Endothelial cell of umbilical vein (primary cell): ENCODE measurements around the gene SLC25A26. TPM values are rescaled to one million over a fixed set of nuclear protein-coding genes. Genes with fewer than 3 reads are reported as not detected.

Experiments used
- BruUV-seq: library from RNA; stranded (reverse); fragments of 400-500 nt; replicated peaks from 2 replicates; lab custom pipeline; 2021; lab: Mats Ljungman, UMichigan
- CTCF ChIA-PET: fragments of 300-600, 350-600 bp; sonication (Branson Sonifier 250); formaldehyde crosslinking; loops from one replicate; lab custom pipeline; 2021; ENCODE audit warnings: antibody characterized with exemption, inconsistent platforms; lab: Charles Lee
- POLR2A ChIA-PET: fragments of 300-600, 350-600 bp; sonication (Branson Sonifier 250); formaldehyde crosslinking; loops from one replicate; lab custom pipeline; 2021; ENCODE audit warnings: antibody characterized with exemption, inconsistent platforms; lab: Charles Lee
- DNase-seq: peaks from one replicate; pipeline ENCODE4 v3.0.0-alpha.2; 2011; ENCODE audit warnings: low read depth, low spot score
- FAIRE-seq: peaks from 2 replicates; lab custom pipeline; 2011; peaks lifted over from hg19 to GRCh38; lab: Jason Lieb, UNC
- H2AFZ ChIP-seq: 2 replicates; pipeline ENCODE4 v1.6.0; 2012; ENCODE audit warnings: low read depth, low read length, control low read depth, inconsistent platforms
- H3K27ac ChIP-seq: 2 replicates; pipeline ENCODE4 v1.5.1; 2011; ENCODE audit warnings: low read depth, mild to moderate bottlenecking, control low read depth, low read length, moderate library complexity; ENCODE audit not compliant: insufficient read depth
- H3K27me3 ChIP-seq, 2 experiments: 2 replicates each; pipeline versions ENCODE4 v1.6.0 to v1.6.1; 2011; ENCODE audit warnings: low read length in 2 of 2, mixed read lengths in 1 of 2; ENCODE audit not compliant: control insufficient read depth in 2 of 2, insufficient read depth in 2 of 2
- H3K36me3 ChIP-seq, 2 experiments: 2 replicates in 1 of 2; 3 replicates in 1 of 2; pipeline ENCODE4 v1.5.1; 2011; ENCODE audit warnings: low read length in 2 of 2, mild to moderate bottlenecking in 1 of 2, moderate library complexity in 1 of 2; ENCODE audit not compliant: control insufficient read depth in 2 of 2, insufficient read depth in 2 of 2; ENCODE audit errors: extremely low read depth in 1 of 2
- H3K4me1 ChIP-seq: 3 replicates; pipeline ENCODE4 v1.5.1; 2011; ENCODE audit warnings: mild to moderate bottlenecking, low read length; ENCODE audit not compliant: control insufficient read depth, insufficient read depth; ENCODE audit errors: extremely low read depth
- H3K4me2 ChIP-seq: 2 replicates; pipeline ENCODE4 v1.6.1; 2011; ENCODE audit warnings: low read length, control low read depth, mixed read lengths; ENCODE audit not compliant: insufficient read depth
- H3K4me3 ChIP-seq, 3 experiments: fragments of 200-600 bp in 1 of 3; sonication (generic), shearing (Covaris generic) in 1 of 3; replicated peaks in 1 of 3; 2 replicates each; pipeline ENCODE4 v1.5.1; 2011 to 2016; ENCODE audit warnings: control low read depth in 3 of 3, low read length in 3 of 3, mild to moderate bottlenecking in 2 of 3, inconsistent platforms in 1 of 3, low read depth in 1 of 3, moderate library complexity in 1 of 3; ENCODE audit not compliant: insufficient read depth in 1 of 3
- H3K79me2 ChIP-seq: 2 replicates; pipeline ENCODE4 v1.6.0; 2012; ENCODE audit warnings: low read length, inconsistent platforms; ENCODE audit not compliant: control insufficient read depth, insufficient read depth
- H3K9ac ChIP-seq: replicated peaks from 2 replicates; pipeline ENCODE3; 2011; ENCODE audit warnings: low read length, control low read depth; ENCODE audit not compliant: insufficient read depth; ENCODE audit errors: extremely low read depth
- H3K9me1 ChIP-seq: replicated peaks from 3 replicates; pipeline ENCODE4 v1.6.0; 2011; ENCODE audit warnings: mild to moderate bottlenecking, low read length; ENCODE audit not compliant: control insufficient read depth, insufficient read depth; ENCODE audit errors: extremely low read depth
- H3K9me3 ChIP-seq: replicated peaks from 2 replicates; pipeline ENCODE4 v1.5.1; 2012; ENCODE audit warnings: low read length, inconsistent platforms; ENCODE audit not compliant: control insufficient read depth, insufficient read depth
- H4K20me1 ChIP-seq: replicated peaks from 2 replicates; pipeline ENCODE3; 2011; ENCODE audit warnings: mild to moderate bottlenecking, low read length; ENCODE audit not compliant: control insufficient read depth, insufficient read depth; ENCODE audit errors: extremely low read depth
- CTCF ChIP-seq, 2 donors: IDR thresholded peaks; 1 replicate in 1 of 2; 2 replicates in 1 of 2; pipeline ENCODE4 v1.5.1; 2011; ENCODE audit warnings: low read length in 2 of 2, mild to moderate bottlenecking in 2 of 2, moderate library complexity in 2 of 2, control low read depth in 1 of 2, inconsistent platforms in 1 of 2, low read depth in 1 of 2; ENCODE audit not compliant: insufficient read depth in 1 of 2; ENCODE audit errors: extremely low read depth in 1 of 2
- EZH2 ChIP-seq: IDR thresholded peaks from 2 replicates; pipeline ENCODE4 v1.6.1; 2012; ENCODE audit warnings: borderline replicate concordance, low read depth, mild to moderate bottlenecking, moderate library complexity, low read length, inconsistent platforms; ENCODE audit not compliant: severe bottlenecking
- FOS ChIP-seq: IDR thresholded peaks from 2 replicates; pipeline ENCODE4 v1.6.1; 2011; ENCODE audit warnings: mild to moderate bottlenecking, low read length, moderate library complexity, borderline replicate concordance; ENCODE audit not compliant: insufficient read depth
- GATA2 ChIP-seq: IDR thresholded peaks from 2 replicates; pipeline ENCODE4 v1.7.0; 2011; ENCODE audit warnings: low read depth, mild to moderate bottlenecking, moderate library complexity, mixed read lengths, low read length; ENCODE audit not compliant: insufficient read length, insufficient read depth
- JUN ChIP-seq: IDR thresholded peaks from 2 replicates; pipeline ENCODE4 v1.6.1; 2011; ENCODE audit warnings: borderline replicate concordance, low read depth; ENCODE audit not compliant: insufficient read length, insufficient read depth
- MAX ChIP-seq: IDR thresholded peaks from 2 replicates; pipeline ENCODE4 v1.6.1; 2011; ENCODE audit not compliant: insufficient read depth, insufficient read length
- MYC ChIP-seq: IDR thresholded peaks from one replicate; pipeline ENCODE4 v1.6.1; 2011; ENCODE audit warnings: mild to moderate bottlenecking, low read depth, low read length
- POLR2A ChIP-seq: IDR thresholded peaks from 2 replicates; pipeline ENCODE4 v1.6.1; 2012; ENCODE audit warnings: low read depth, mild to moderate bottlenecking, control low read depth, low read length
- POLR2AphosphoS5 ChIP-seq: IDR thresholded peaks from 2 replicates; pipeline ENCODE4 v1.6.1; 2012; ENCODE audit warnings: low read depth, mild to moderate bottlenecking, control low read depth, low read length, moderate library complexity; ENCODE audit not compliant: insufficient read depth
- dilution Hi-C: fragments of 300-500 bp; cut with MboI; formaldehyde crosslinking; loops from one replicate; pipeline ENCODE4 v1.15.0; 2019; ENCODE audit warnings: low sequenced_read_pairs; ENCODE audit not compliant: extremely low pct_ligation_motif_present
- intact Hi-C: fragments of 100-400 bp; cut with micrococcal nuclease; formaldehyde crosslinking; loops from one replicate; pipeline ENCODE4 v1.10.0; 2022
- polyA plus RNA-seq, 4 experiments: library from polyadenylated mRNA; depleted of rRNA in 3 of 4; stranded (reverse) in 3 of 4; unstranded in 1 of 4; fragments of >200 nt; gene quantifications; 2 replicates each; pipeline versions ENCODE4 v1.2.1 to v1.2.3, GENCODE V29; 2011 to 2012; ENCODE audit warnings: missing spikeins in 1 of 4
- total RNA-seq: library from RNA; stranded (reverse); gene quantifications from 2 replicates; pipeline ENCODE4 v1.2.3, GENCODE V29; 2021

Gene SLC25A26
- total and polyA plus RNA-seq, 2 donors (not counting 3 experiments of a cell fraction or from before 2014, with no cell fraction given), result 11.8 to 23.5 TPM

DNA sequence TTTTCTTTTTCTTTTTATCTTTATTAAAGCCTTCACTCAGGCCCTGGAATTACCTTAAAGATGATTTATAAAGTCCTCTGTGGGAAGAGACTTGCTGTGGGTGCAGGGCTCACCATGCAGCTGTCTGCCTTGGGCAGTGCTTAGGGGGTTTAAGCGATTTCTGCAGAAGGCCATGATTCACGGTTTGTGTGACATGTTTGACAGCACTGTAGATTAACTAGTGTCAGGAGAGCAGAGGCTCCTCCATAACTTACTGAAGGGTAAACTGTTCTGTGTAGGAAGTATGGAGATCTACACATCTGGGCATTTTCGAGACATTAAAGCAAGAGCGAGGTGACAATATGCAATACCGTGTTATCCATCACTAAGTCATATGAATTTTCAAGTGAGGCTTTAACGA lies 142.3 kb downstream of the SLC25A26 start:
- Histone ChIP-seq H3K9ac (no peak overlapping the region), H3K4me3 (no peak overlapping the region), H3K27me3 (no peaks in the 10 kb centered on the region), H3K9me1 (no peaks in the 10 kb centered on the region), H3K9me3 (no peaks in the 10 kb centered on the region), H3K79me2 (no peaks in the 10 kb centered on the region), H3K4me1 (no peaks in the 10 kb centered on the region), H3K36me3 (no peaks in the 10 kb centered on the region), H3K27ac (no peak overlapping the region), H4K20me1 (no peaks in the 10 kb centered on the region), H3K4me2 (no peak overlapping the region), H2AFZ (no peak overlapping the region)
- DNase-seq (no peak), FAIRE-seq (no peak)
- dilution Hi-C loops (no loop called here), intact Hi-C loops (no loop called here)
- POLR2A ChIA-PET, result no interaction called here
- BruUV-seq, result no TSS peak
- TF ChIP-seq GATA2 (no peak), EZH2 (no peak), POLR2AphosphoS5 (no peak), CTCF (IDR thresholded peaks at IDR 0.05; ENCODE audit: extremely low read depth in 1 of 2, insufficient read depth in 1 of 2, low read depth in 1 of 2, low read length in 2 of 2) (no peak), FOS (no peak), POLR2A (no peak), JUN (no peak), MYC (no peak), MAX (no peak)
- CTCF ChIA-PET, result interaction anchor here (0.8 to 1.6 kb wide), 2 partner anchors 9 to 459 kb away, joined by 3 to 4 read pairs; no protein-coding TSS in a partner anchor
